A673 (cell line): ENCODE data around the gene RRP8. TPM values are rescaled to one million over a fixed set of nuclear protein-coding genes. Genes with fewer than 3 reads are reported as not detected.

ENCODE experiments used
- BruUV-seq: library from RNA; stranded (reverse); fragments of 400-500 nt; replicated peaks from 2 replicates; lab custom pipeline; 2021; lab: Mats Ljungman, UMichigan
- CTCF ChIA-PET: fragments of 300-600 bp; sonication (Branson Sonifier 250); formaldehyde crosslinking; loops from one replicate; lab custom pipeline; 2022; ENCODE audit warnings: antibody characterized with exemption; lab: Charles Lee
- POLR2A ChIA-PET: fragments of 300-600 bp; sonication (Branson Sonifier 250); formaldehyde crosslinking; loops from one replicate; lab custom pipeline; 2022; ENCODE audit warnings: antibody characterized with exemption; ENCODE audit not compliant: low non-redundant PET; lab: Charles Lee
- DNase-seq: peaks from one replicate; pipeline ENCODE4 v3.0.0-alpha.2; 2015; ENCODE audit warnings: low spot score
- H3K27ac ChIP-seq: fragments of 200-600 bp; sonication (generic); 2 replicates; pipeline ENCODE4 v1.5.1; 2016; ENCODE audit warnings: mixed run types, low read depth, mild to moderate bottlenecking, mixed read lengths, antibody characterized with exemption, low read length; ENCODE audit not compliant: poor library complexity, severe bottlenecking
- H3K27me3 ChIP-seq: fragments of 200-600 bp; sonication (generic); replicated peaks from 2 replicates; pipeline ENCODE4 v1.6.1; 2017; ENCODE audit warnings: mixed run types, low read depth, mild to moderate bottlenecking, mixed read lengths, antibody characterized with exemption, low read length; ENCODE audit not compliant: insufficient read depth, poor library complexity
- H3K36me3 ChIP-seq: fragments of 200-600 bp; sonication (generic); 2 replicates; pipeline ENCODE4 v1.6.1; 2016; ENCODE audit warnings: mixed run types, mild to moderate bottlenecking, mixed read lengths, antibody characterized with exemption, low read length; ENCODE audit not compliant: insufficient read depth, poor library complexity, severe bottlenecking
- H3K4me1 ChIP-seq: fragments of 200-600 bp; sonication (generic); 2 replicates; pipeline ENCODE4 v1.6.1; 2017; ENCODE audit warnings: mixed run types, mild to moderate bottlenecking, mixed read lengths, antibody characterized with exemption, low read length; ENCODE audit not compliant: insufficient read depth, poor library complexity, severe bottlenecking
- H3K4me3 ChIP-seq: fragments of 200-600 bp; sonication (generic); 2 replicates; pipeline ENCODE4 v1.5.1; 2016; ENCODE audit warnings: low read depth, mixed run types, mild to moderate bottlenecking, mixed read lengths, low read length; ENCODE audit not compliant: poor library complexity, severe bottlenecking
- H3K9me3 ChIP-seq: fragments of 200-600 bp; sonication (generic); 2 replicates; pipeline ENCODE4 v1.6.1; 2016; ENCODE audit warnings: mixed run types, low read depth, mild to moderate bottlenecking, mixed read lengths, antibody characterized with exemption, low read length; ENCODE audit not compliant: poor library complexity, severe bottlenecking
- EZH2 ChIP-seq: fragments of 200-600 bp; sonication (generic); IDR thresholded peaks from 2 replicates; pipeline ENCODE4 v1.6.1; 2017; ENCODE audit warnings: borderline replicate concordance, low read depth, mild to moderate bottlenecking, mixed read lengths, antibody characterized with exemption, low read length; ENCODE audit not compliant: poor library complexity, severe bottlenecking
- intact Hi-C: fragments of 100-400 bp; cut with micrococcal nuclease; formaldehyde crosslinking; loops from one replicate; pipeline ENCODE4 v1.10.0; 2022; ENCODE audit not compliant: unreplicated experiment
- total RNA-seq: library from RNA; stranded (reverse); gene quantifications from 2 replicates; pipeline ENCODE4 v1.2.3, GENCODE V29; 2021
- TF ChIP-seq, protein P1 (sequence below): fragments of 300-800, 200-600 bp; sonication (generic); conservative IDR thresholded peaks from 2 replicates; pipeline ENCODE4 v1.5.1; 2017; ENCODE audit warnings: low read depth, mild to moderate bottlenecking, antibody characterized with exemption, low read length, moderate library complexity, mixed read lengths

The RRP8 gene
- total RNA-seq, 1 experiment from 2014 or later, result 21.6 TPM

DNA sequence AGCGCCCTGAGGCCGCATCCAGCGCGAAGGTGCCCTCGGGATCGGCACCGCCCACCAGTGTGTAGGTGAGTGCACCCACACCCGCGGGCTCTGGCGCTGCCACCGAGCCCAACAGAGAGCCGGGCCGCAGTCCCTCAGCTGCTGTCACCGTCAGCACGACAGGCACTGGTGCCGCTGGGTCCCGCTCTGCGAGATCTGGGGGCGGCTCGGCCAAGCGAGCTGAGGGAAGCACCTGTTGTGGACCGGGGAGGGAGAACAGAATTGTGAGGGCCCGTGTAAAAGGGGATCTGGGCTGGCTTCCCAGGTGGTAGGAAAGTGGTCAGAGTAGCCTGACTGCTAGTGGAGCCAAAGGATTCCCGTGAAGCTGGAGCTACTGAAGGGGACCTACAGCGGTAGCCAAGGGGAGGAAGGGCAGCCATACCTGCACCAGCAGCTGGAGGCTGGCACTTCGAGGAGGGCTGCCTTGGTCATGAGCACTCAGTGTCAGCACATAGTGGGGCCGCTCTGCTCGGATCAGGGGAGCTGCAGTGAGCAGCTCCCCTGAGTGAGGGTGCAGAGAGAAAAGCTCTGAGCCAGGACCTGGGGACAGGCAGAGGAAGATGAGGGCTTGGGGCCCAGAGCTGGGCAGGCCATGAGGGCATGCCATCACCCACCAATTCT lies 27.3 kb upstream of the RRP8 start:
- no peaks in the 10 kb centered on the region for H3K36me3 ChIP-seq
- intact Hi-C loops, result no loop called here
- ChIA-PET CTCF (interaction anchor here (0.6 kb wide), 1 partner anchor 14 kb away, joined by 3 read pairs; no protein-coding TSS in a partner anchor), POLR2A (no interaction called here)
- no peak overlapping the region for H3K4me3 ChIP-seq
- BruUV-seq, result no TSS peak
- TF ChIP-seq, protein P1, sequence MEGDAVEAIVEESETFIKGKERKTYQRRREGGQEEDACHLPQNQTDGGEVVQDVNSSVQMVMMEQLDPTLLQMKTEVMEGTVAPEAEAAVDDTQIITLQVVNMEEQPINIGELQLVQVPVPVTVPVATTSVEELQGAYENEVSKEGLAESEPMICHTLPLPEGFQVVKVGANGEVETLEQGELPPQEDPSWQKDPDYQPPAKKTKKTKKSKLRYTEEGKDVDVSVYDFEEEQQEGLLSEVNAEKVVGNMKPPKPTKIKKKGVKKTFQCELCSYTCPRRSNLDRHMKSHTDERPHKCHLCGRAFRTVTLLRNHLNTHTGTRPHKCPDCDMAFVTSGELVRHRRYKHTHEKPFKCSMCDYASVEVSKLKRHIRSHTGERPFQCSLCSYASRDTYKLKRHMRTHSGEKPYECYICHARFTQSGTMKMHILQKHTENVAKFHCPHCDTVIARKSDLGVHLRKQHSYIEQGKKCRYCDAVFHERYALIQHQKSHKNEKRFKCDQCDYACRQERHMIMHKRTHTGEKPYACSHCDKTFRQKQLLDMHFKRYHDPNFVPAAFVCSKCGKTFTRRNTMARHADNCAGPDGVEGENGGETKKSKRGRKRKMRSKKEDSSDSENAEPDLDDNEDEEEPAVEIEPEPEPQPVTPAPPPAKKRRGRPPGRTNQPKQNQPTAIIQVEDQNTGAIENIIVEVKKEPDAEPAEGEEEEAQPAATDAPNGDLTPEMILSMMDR, result no peak
- TF ChIP-seq EZH2, result no peak
- no peak for DNase-seq
- no peaks in the 10 kb centered on the region for H3K9me3 ChIP-seq
- H3K4me1 ChIP-seq, result no peaks in the 10 kb centered on the region
- no peak overlapping the region for H3K27ac ChIP-seq
- H3K27me3 ChIP-seq, result no peaks in the 10 kb centered on the region

DNA sequence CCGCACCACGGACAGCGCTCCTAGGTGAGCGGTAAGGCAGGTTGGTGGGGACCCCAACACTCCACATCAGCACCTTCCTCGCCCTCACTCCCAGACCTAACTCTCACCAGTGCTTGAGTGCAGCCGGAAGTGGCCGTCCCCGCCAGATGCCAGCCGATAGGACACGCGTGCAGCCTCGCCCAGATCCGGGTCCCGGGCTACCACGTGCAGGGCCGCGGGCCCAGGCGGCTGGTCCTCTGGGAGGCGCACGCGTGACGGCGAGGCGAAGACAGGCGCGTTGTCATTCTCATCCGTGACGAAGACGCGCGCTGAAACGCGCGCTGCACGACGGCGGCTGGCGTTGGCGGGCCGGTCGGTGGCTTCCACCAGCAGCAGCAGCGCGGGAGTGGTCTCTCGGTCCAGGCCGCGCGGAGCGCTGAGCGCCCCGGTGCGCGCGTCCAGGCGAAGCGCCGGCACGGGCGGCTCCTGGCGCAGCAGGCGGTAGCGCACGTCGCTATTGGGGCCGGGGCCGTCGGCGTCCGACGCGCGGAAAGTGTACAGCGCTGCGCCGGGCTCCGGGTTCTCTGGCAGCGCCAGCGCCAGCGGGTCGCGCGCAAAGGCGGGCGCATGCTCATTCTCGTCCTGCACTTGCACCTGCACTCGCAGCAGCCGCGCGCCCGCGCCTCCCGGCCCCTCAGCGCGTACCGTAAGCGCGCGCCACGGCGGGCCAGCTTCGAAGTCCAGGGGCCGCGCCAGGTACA lies 26.6 kb upstream of the RRP8 start:
- TF ChIP-seq, protein P1, result no peak
- no peak for TF ChIP-seq EZH2
- Histone ChIP-seq H3K27ac (no peak overlapping the region), H3K4me3 (no peak overlapping the region), H3K27me3 (no peaks in the 10 kb centered on the region), H3K4me1 (no peaks in the 10 kb centered on the region), H3K9me3 (no peaks in the 10 kb centered on the region), H3K36me3 (no peaks in the 10 kb centered on the region)
- ChIA-PET CTCF (no interaction called here), POLR2A (no interaction called here)
- intact Hi-C loops, result no loop called here
- no peak for DNase-seq
- no TSS peak for BruUV-seq

DNA sequence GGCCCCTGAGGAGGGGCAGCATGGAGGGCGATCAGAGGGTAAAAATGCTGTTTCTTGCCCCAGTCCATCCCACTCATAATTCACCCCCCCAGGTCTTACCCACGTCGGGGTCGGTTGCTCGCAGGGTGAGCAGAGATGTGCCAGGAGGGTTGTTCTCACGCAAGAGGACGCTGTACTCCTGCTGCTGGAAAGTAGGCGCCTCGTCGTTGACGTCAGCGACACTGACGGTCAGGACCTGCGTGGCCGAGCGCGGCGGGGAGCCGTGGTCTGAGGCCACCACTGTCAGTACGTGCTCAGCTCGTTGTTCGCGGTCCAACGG lies 26.1 kb upstream of the RRP8 start:
- ChIA-PET CTCF (no interaction called here), POLR2A (no interaction called here)
- no TSS peak for BruUV-seq
- Histone ChIP-seq H3K4me1 (no peaks in the 10 kb centered on the region), H3K36me3 (no peaks in the 10 kb centered on the region), H3K9me3 (no peaks in the 10 kb centered on the region), H3K4me3 (no peak overlapping the region), H3K27me3 (no peaks in the 10 kb centered on the region), H3K27ac (no peak overlapping the region)
- TF ChIP-seq, protein P1, result no peak
- TF ChIP-seq EZH2, result no peak
- intact Hi-C loops, result no loop called here
- no peak for DNase-seq
